Testis (tissue), 3 donors: ENCODE data around the gene ACBD4. TPM values are rescaled to one million over a fixed set of nuclear protein-coding genes. Genes with fewer than 3 reads are reported as not detected.

ENCODE experiments used
- DNase-seq: peaks from one replicate; pipeline ENCODE4 v3.0.0-alpha.2; 2019
- H3K27ac ChIP-seq, 2 donors: fragments of 200-600 bp; sonication (generic); one replicate each; pipeline ENCODE4 v1.5.1; 2019
- H3K27me3 ChIP-seq: fragments of 200-600 bp; sonication (generic); one replicate; pipeline ENCODE4 v1.5.1; 2019
- H3K36me3 ChIP-seq: fragments of 200-600 bp; sonication (generic); one replicate; pipeline ENCODE4 v1.5.1; 2017; ENCODE audit warnings: low read depth; ENCODE audit errors: missing control alignments
- H3K4me1 ChIP-seq: fragments of 200-600 bp; sonication (generic); one replicate; pipeline ENCODE4 v1.5.1; 2019
- H3K4me3 ChIP-seq, 2 donors: fragments of 200-600 bp; sonication (generic); one replicate each; pipeline ENCODE4 v1.5.1; 2017 to 2019
- H3K9me3 ChIP-seq: fragments of 200-600 bp; sonication (generic); one replicate; pipeline ENCODE4 v1.5.1; 2017
- CTCF ChIP-seq, 3 experiments: fragments of 450-650 bp in 2 of 3; fragments of 200-600 bp in 1 of 3; sonication (generic) in 1 of 3; IDR thresholded peaks; one replicate each; pipeline ENCODE4 v1.5.1; 2016 to 2019; ENCODE audit warnings: antibody characterized with exemption in 3 of 3, mild to moderate bottlenecking in 2 of 3, moderate library complexity in 1 of 3
- POLR2A ChIP-seq: fragments of 450-650 bp; IDR thresholded peaks from one replicate; pipeline ENCODE4 v1.6.1; 2017; ENCODE audit warnings: antibody characterized with exemption, mild to moderate bottlenecking, moderate library complexity
- WGBS, 2 donors: methylation state at CpG; one replicate each; pipeline ENCODE4 v1.1.5; 2018; 5-methylcytosine and 5-hydroxymethylcytosine counted together
- intact Hi-C: fragments of 100-400 bp; cut with DNase I; formaldehyde crosslinking; loops from one replicate; pipeline ENCODE4 v1.15.1; 2023; ENCODE audit warnings: low total_unique reads
- polyA plus RNA-seq: library from polyadenylated mRNA; stranded (reverse); fragments of 350-450 nt; fragmentation: Illumina TruSeq; extraction: RNeasy Lipid Tissue Mini Kit (QIAGEN cat#74804); gene quantifications from one replicate; pipeline ENCODE4 v1.2.3, GENCODE V29; 2014; ENCODE audit warnings: low read depth, low replicate concordance; ENCODE audit not compliant: insufficient read depth
- total RNA-seq, 2 donors: library from RNA; depleted of rRNA; stranded (reverse); fragments of >200 nt; gene quantifications; one replicate each; pipeline ENCODE4 v1.2.3, GENCODE V29; 2016

ACBD4 gene
- total and polyA plus RNA-seq, 3 donors from 2014 or later, result 7.5 to 9.1 (median 8.3) TPM

GRCh38 chr17:45149037-45149668 is 13.7 kb downstream of the ACBD4 start:
- H3K4me1 ChIP-seq, result peaks cover 26% of the 10 kb centered on the region
- WGBS, 2 donors, result 0 to 1% methylated on average over 26 to 32 of the region's 32 CpGs
- H3K9me3 ChIP-seq, result no peaks in the 10 kb centered on the region
- H3K27ac ChIP-seq, result peak overlapping the region; percentile 96 to 98
- no peaks in the 10 kb centered on the region for H3K36me3 ChIP-seq
- peak overlapping the region; percentile 69 to 91 for H3K4me3 ChIP-seq
- no peaks in the 10 kb centered on the region for H3K27me3 ChIP-seq
- DNase-seq, result peak; percentile 85
- TF ChIP-seq POLR2A (no peak), CTCF (IDR thresholded peaks at IDR 0.05) (peak; percentile 71 to 77 (median 72))
- intact Hi-C loops, result no loop called here

GRCh38 chr17:45149669-45150664 is 14.5 kb downstream of the ACBD4 start:
- Histone ChIP-seq H3K9me3 (no peaks in the 10 kb centered on the region), H3K4me1 (peaks cover 21% of the 10 kb centered on the region), H3K4me3 (peak overlapping the region; percentile 69 to 91), H3K36me3 (no peaks in the 10 kb centered on the region), H3K27ac (peak overlapping the region; percentile 96 to 98), H3K27me3 (no peaks in the 10 kb centered on the region)
- intact Hi-C loops, result no loop called here
- WGBS, 2 donors, result 1% methylated on average over 42 to 56 of the region's 56 CpGs
- peak; percentile 74 for DNase-seq
- TF ChIP-seq CTCF (IDR thresholded peaks at IDR 0.05) (no peak), POLR2A (no peak)

- WGBS, 2 donors, result 20 to 28% methylated on average over 8 of the region's 8 CpGs
- Histone ChIP-seq H3K4me3 (peak overlapping the region; percentile 69 to 91), H3K36me3 (no peaks in the 10 kb centered on the region), H3K9me3 (no peaks in the 10 kb centered on the region), H3K27me3 (no peaks in the 10 kb centered on the region), H3K4me1 (peaks cover 24% of the 10 kb centered on the region), H3K27ac (peak overlapping the region; percentile 59 to 98)
- DNase-seq, result no peak
- intact Hi-C loops, result no loop called here
- TF ChIP-seq CTCF (IDR thresholded peaks at IDR 0.05) (peak in 1 of 3 experiments; percentile 4), POLR2A (no peak)
Measured at GRCh38 chr17:45150911-45151809, 15.7 kb downstream of the ACBD4 start.

DNA sequence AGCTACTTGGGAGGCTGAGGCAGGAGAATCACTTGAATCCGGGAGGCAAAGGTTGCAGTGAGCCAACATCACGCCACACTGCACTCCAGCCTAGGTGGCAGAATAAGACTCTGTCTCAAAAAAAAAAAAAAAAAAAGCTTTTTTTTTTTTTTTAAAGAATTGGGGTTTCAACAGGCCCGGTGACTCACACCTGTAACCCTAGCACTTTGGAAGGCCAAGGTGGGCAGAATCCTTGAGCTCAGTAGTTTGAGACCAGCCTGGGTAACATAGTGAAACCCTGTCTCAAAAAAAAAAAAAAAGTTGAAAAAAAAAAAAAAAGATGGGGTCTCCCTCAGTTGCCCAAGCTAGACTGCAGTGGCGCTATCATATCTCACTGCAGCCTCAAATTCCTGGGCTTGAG is 19.5 kb downstream of the ACBD4 start:
- Histone ChIP-seq H3K4me3 (no peak overlapping the region), H3K27me3 (no peaks in the 10 kb centered on the region), H3K4me1 (peaks cover 44% of the 10 kb centered on the region), H3K27ac (no peak overlapping the region), H3K9me3 (no peaks in the 10 kb centered on the region), H3K36me3 (no peaks in the 10 kb centered on the region)
- WGBS, 2 donors, result 90 to 97% methylated on average over 4 of the region's 4 CpGs
- no peak for DNase-seq
- intact Hi-C loops, result no loop called here
- no peak for TF ChIP-seq POLR2A
- no peak for TF ChIP-seq CTCF (IDR thresholded peaks at IDR 0.05)
